D721Med (cell line): ENCODE data around the gene ALDH1A2.

Experiments
- DNase-seq: peaks from one replicate; pipeline ENCODE4 v3.0.0; 2011; ENCODE audit warnings: low spot score; ENCODE audit not compliant: insufficient read length
- FAIRE-seq: peaks from 2 replicates; lab custom pipeline; 2011; peaks lifted over from hg19 to GRCh38; lab: Jason Lieb, UNC
- TF ChIP-seq, protein P1 (sequence below): IDR thresholded peaks from 2 replicates; pipeline ENCODE4 v1.5.1; 2012; ENCODE audit warnings: mild to moderate bottlenecking, control low read depth; ENCODE audit not compliant: insufficient read depth; ENCODE audit errors: missing control alignments

The ALDH1A2 gene

DNA sequence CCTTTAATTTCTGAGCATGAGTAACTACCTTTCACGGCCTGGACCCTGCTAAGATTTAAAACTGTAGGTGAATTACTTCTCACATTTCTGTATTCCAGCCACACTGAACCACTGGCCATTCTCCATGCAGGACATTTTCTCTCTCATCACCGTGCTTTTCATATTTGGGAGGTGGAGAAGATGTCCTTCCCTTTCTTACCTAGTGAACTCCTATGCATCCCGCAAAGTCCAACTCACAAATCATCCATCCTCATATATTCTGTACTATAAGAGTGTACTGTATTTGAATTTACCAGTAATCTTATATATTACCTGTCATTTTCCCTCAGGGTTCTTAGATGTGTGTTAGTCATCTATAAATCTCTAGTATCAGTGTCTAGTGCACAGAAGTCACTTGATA is 139.9 kb downstream of the ALDH1A2 start:
- no peak for FAIRE-seq
- DNase-seq, result no peak

GRCh38 chr15:57924598-57924997 is 140.9 kb downstream of the ALDH1A2 start:
- no peak for FAIRE-seq
- TF ChIP-seq, protein P1, sequence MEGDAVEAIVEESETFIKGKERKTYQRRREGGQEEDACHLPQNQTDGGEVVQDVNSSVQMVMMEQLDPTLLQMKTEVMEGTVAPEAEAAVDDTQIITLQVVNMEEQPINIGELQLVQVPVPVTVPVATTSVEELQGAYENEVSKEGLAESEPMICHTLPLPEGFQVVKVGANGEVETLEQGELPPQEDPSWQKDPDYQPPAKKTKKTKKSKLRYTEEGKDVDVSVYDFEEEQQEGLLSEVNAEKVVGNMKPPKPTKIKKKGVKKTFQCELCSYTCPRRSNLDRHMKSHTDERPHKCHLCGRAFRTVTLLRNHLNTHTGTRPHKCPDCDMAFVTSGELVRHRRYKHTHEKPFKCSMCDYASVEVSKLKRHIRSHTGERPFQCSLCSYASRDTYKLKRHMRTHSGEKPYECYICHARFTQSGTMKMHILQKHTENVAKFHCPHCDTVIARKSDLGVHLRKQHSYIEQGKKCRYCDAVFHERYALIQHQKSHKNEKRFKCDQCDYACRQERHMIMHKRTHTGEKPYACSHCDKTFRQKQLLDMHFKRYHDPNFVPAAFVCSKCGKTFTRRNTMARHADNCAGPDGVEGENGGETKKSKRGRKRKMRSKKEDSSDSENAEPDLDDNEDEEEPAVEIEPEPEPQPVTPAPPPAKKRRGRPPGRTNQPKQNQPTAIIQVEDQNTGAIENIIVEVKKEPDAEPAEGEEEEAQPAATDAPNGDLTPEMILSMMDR, result no peak
- DNase-seq, result no peak

More for the DNA sequence above, 139.9 kb downstream of the ALDH1A2 start:
- TF ChIP-seq, protein P1, result no peak

- TF ChIP-seq, protein P1, result no peak
- FAIRE-seq, result no peak
- DNase-seq, result no peak
Measured at GRCh38 chr15:57923750-57924149, 141.8 kb downstream of the ALDH1A2 start.

DNA sequence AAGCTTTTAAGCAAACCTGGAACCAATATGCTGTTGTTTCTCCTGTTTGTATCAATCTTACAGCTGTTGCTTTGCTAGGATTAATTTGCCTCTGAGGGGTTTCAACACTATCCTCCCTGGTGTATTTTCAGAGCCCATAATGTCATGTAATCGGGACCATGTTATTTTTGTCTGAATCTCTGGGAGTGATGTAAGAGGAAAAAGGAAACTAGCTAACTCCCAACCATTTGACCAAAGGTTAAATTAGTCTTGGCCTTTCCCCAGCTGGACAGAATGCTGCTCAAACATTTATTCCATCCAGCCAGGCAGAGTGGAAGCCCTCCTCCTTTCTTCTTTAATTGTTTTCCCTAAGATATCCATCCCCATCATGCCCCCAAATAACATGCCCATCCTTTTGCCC is 142.2 kb downstream of the ALDH1A2 start:
- no peak for FAIRE-seq
- DNase-seq, result no peak
- TF ChIP-seq, protein P1, result no peak

DNA sequence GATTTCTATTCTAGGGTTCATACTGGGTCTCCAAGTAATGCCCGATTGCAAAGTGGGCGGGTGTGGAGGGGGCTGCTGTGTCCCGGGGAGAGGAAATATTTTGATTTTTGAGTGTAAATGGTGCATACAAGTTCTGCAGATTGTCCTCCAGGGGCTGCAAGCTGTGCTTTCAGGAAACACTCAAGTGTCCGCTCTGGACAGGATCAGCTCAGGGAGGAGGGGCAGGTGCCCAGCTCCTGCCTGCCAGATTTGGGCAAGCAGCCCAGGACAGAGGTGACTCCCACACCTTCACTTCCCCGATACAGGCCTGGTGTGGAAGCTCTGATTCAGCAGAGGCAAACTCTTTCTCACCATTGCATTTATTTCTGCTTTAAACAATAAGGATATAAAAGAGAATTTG is 142.7 kb downstream of the ALDH1A2 start:
- DNase-seq (no peak), FAIRE-seq (no peak)
- TF ChIP-seq, protein P1, result no peak

DNA sequence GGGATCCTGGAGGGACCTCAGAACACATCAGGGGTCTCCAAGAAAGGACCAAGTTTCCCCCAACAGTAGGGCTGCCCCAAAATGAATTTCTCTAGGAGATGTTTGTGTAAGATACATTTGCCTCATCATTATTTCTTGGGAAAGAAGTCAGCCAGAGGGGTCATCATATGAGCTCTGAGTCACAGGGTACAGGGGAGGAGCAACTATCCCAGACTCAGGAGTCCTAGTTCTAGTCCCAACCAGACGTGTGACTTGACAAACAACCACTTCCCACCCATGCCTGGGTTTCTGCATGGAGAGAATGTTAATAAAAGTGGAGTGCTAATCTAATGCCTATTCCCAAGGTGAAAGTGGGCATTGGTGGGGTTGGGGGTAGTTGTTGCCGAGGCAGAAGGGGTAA is 144.1 kb downstream of the ALDH1A2 start:
- no peak for FAIRE-seq
- TF ChIP-seq, protein P1, result no peak
- DNase-seq, result no peak

DNA sequence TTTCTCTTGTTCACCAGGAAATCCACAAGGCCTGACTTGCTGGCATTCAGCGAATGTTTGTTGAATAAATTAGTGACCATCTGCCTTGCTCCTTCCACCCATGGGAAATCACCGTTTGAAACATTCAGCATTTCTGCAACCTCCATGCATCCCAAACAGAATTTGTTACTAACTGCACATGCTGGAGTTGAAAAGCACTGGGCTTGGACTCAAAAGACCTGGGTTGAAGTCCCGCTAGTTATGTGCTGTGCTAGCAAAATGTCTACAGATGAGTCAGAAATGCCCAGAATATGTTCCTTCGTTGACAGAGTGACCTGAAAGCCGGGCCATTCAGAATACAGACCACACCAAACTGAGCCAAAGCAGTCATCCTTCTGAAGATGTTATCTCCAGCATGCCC is 144.6 kb downstream of the ALDH1A2 start:
- TF ChIP-seq, protein P1, result no peak
- DNase-seq, result no peak
- FAIRE-seq, result no peak
